KBM-7 (cell line): ENCODE data around the gene STXBP2.
"Not testable (repeated sequence)": the region's sequence is repeated elsewhere in the genome, so short reads cannot be mapped to it uniquely, and the experiment has no call there.

ENCODE experiments used
- DNase-seq: peaks from one replicate; pipeline ENCODE4 v3.0.0-alpha.2; 2015
- in situ Hi-C: fragments of 300-500 bp; cut with MboI; formaldehyde crosslinking; loops from 2 replicates; pipeline ENCODE4 v1.14.3; 2020; ENCODE audit warnings: low sequenced_read_pairs, low pct_unique_long_range_greater_than_20kb, mixed read lengths

The STXBP2 gene

DNA sequence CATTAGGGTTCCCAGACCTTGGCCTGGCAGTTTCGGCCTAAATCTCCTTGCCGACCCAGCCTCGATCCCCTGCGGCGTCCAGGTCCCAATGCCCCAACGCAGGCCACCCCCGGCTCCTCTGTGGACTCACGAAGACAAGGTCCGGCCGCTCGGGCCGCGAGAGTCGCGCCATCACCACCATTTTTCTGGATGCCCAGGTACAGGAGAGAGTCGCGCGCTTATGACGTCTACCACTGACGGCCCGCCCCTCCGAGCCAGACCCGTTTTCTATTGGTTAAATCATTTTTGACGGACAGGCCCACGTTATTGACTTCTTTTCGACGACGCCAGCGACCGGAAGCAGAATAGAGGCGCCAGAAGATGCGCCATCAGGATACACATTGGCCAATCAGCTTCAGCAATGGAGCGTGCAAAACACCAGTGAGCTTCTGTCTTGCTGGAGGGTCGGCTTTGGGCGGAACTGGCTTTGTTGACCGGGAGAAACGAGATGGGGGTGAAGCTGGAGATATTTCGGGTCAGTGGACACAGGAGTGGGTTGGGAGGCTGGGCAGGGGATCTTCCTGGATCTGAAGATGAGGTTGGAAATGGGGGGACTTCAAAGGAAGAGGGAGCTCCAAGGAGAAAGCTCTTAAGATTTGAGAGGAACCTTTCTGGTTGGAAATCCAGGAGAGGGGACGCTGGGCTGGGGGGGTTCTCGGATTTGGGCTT, 7.4 kb upstream of the STXBP2 start, which contains the start of the genes PET100 and XAB2:
PET100 (plus strand) TSS at position 447 of the 708 bp plus-strand sequence; CDS start at position 488, 41 bp downstream.
XAB2 (minus strand) TSS at position 199 of the 708 bp plus-strand sequence; CDS start at position 181, 18 bp downstream.
- DNase-seq = peak; percentile 99
- in situ Hi-C loops = no loop called here

DNA sequence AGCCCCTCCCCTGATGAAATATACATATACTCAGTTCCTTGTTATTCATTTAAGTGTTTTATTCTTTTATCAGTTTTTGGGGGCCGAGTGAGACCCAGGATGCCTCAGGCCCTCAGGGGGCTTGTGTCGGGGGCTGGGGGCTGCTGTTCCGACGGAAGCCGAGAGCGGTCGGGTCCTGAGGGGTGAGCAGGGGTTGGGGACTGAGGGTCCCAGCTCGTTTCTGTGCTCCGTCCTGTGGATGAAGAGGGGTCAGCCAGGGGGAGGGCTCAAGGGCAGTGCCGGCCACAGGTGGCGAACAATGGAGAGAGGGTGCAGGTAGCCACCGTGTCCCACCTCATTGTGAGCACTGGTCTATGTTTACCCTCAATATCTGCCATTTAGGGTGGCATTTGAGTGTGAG, 5.3 kb upstream of the STXBP2 start:
- no peak for DNase-seq
- in situ Hi-C loops = no loop called here

DNA sequence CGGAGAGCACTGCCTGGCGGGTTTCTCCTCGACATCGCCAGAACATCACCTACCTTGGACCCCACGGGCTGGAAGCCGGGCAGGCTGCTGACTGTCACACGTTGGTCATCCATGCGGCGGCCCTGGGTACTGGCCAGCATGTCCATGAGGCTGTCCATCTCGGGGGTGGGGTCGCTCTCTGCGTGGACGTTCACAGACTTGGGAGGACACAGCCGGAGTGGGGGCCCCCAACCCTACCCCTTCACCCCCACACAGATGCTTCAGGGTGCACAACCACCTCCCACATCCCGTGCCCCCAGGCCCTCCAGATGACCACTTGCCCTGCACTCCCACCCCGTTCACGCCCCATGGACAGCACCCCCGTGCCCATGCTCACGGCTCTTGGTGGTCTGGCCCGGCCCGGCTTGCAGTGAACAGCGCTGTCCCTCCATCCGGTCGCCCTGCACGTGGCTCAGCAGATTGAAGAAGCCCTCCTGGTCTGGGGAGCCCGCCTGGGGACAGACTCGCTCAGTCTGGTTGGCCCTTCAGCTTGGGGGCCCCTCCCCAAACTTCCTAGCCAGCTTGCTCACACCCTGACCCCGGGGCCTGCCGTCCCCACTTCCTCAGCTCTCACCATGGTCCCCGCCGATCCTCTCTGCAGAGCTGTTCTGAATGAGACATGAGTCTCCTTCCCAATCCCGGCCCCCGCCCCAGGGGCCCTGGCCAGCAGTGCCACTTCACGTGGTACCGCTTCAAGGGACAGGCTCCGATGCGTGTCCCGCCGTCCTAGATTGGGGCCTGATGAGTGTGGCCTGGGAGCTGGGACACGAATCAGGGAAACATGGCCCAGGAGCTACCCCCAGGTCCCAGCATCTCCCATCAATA, 4.3 kb upstream of the STXBP2 start:
- in situ Hi-C loops = no loop called here
- no peak for DNase-seq

DNA sequence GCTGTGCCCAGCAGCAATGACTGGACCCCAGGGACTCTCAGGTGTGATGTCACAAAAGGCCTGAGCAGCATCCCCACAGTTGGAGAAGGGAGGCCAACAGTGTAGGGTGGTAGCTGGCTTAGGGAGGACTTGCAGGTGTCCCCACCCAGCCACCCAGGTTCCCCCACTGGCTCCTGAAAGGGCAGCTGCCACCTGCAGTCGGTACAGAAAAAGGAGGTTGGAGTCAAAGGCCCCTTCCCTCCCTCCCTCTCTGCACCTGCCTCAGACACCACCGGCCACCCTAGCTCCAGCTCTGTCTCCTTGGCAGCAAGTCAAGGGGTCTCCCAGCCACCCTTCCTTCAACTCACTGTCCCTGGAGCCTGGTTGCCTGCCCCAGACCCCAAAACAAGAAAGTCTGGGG, 3.2 kb upstream of the STXBP2 start, which contains the start of gene PCP2:
PCP2 (minus strand) TSS at position 22 of the 400 bp plus-strand sequence. CDS start 262 bp downstream, outside the sequence.
- in situ Hi-C loops = no loop called here
- no peak for DNase-seq

DNA sequence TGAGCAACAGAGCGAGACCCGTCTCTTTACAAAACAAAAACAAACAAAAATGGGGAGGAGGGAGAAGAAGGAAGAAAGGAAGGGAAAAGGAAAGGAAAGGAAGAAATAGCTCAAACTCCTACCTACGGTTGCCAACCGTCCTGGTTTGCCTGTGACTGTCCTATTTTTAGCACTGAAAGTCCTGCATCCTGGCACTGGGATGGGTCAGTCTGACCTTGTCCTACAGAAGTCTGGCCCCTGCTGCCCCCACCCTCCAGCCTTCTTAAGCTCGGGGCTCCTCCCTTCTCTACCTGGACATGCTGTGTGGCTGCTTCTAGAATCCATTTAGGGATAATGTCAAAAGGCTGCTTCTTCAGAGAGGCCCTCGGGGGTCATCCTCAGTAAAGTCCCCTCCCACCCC, 1.2 kb upstream of the STXBP2 start:
- DNase-seq = no peak
- in situ Hi-C loops = no loop called here

DNA sequence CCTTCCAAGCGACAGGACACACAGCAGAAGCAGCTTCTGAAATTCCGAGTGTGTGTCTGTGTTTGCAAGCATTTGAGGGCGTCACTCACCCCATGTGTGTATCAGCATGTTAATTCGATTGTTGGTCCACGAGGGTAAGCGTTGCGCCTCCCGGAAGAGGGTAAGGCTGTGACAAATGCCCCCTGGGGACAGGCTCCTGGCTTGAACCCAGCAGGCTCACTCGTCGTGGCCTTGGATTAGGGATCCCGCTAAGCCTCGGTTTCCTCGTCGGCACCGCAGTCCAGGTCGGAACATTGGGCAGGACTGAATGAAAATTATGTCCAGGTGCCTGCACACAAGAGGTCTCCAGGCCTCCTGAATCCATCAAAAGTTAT, 606 bp upstream of the STXBP2 start:
- no peak for DNase-seq
- in situ Hi-C loops = no loop called here

DNA sequence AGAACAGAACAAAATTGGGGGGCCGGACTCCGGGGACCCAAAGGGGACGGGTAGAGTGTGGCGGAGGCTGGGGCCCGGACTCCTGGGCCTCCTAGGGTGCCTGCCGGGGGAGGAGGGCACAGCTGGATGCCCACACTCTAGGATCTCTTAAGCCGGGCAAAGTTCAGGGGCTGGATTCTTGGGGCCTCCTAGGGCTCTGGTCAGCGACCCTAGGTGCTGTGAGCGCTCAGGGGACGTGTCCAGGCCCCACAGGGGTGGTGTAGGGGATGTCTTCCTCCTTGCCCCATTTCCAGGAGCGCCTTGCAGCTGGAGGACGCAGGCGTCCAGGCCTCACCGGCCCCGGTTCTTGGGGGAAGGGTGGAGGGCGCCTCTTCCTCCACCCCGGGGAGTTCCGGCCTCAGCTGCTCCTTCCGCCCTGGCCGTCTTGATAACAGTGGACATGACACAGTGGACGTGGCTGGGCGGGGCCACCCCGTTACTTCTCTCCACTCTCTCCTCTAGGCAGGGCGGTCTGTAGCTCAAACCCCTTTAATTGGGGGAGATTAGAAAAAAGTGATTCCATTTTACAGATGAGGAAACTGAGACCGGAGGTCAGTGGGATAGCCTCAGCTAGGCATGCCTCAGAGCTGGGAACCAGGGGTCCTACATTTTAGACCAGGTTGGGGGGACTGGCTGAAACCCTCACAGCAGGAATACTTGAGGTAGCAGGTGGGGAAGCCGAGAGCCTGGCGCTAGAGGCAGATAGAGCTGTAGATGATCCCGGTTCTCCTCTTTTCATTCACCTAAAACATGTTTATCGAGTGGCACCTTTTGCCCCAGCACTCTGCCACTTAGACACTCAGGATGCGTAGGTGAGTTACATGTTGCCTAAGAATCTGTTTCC, 705 bp downstream of the STXBP2 start:
- no peak for DNase-seq
- in situ Hi-C loops = no loop called here

DNA sequence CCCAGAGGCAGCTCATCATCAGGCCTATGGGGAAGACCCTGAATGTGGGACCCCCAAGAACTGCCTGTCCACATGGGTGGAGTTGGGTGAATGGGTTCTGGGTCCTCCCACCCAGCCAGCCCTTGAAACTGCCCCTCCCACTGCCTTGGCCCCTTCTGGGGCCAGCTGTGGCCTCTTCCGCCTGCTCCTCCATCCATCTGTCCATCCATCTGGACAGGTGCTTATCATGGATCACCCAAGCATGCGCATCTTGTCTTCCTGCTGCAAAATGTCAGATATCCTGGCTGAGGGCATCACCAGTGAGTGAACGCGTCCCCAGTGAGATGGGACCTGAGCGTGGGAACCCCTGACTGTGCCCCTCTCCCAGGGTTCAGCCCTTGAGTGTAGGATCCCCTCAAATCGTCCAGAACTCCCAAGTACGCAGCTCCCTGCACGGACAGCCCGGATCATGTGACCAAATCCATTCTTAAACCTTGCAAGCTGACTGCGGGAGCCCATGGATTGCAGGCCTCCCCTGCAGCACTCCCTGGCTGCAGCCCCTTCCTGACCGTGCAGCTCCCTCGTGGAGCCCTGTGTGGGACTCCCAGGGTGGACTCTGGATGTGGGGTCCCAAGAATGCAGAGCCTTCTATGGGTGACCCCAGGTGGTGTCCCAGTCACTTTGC, 2.0 kb downstream of the STXBP2 start:
- in situ Hi-C loops = no loop called here
- DNase-seq = no peak

DNA sequence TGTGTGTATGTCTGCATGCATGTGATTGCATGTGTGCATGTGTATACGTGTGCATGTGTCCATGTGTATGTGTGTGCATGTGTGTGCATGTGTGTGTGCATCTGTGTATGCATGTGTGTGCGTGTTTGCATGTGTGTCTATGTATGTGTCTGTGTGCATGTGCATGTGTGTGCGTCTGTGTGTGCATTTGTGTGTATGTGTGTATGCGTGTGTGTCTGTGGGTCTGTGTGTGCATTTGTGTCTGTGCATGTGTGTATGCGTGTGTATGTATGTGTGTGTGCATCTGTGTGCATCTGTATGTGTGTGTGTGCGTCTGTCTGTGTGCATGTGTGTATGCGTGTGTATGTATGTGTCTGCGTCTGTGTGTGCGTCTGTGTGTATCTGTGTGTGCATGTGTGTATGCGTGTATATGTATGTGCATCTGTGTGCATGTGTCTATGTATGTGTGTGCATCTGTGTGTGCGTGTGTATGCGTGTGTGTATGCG, 3.0 kb downstream of the STXBP2 start:
- no peak for DNase-seq
- in situ Hi-C loops = no loop called here

DNA sequence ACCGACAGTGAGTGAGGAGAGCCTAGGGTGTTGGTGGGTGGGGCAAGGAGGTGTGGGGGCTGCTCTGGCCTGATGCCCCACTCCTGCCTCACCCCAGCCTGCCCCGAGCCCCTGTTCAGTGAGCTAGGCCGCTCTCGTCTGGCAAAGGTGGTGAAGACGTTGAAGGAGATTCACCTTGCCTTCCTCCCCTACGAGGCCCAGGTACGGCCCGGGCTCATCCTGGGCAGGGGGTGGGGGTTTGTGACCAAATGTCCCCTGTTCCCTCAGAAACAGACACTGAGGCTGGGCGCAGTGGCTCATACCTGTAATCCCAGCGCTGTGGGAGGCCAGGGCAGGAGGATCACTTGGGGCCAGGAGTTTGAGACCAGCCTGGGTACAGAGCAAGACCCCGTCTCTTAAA, 3.9 kb downstream of the STXBP2 start:
- in situ Hi-C loops = no loop called here
- DNase-seq = no peak

DNA sequence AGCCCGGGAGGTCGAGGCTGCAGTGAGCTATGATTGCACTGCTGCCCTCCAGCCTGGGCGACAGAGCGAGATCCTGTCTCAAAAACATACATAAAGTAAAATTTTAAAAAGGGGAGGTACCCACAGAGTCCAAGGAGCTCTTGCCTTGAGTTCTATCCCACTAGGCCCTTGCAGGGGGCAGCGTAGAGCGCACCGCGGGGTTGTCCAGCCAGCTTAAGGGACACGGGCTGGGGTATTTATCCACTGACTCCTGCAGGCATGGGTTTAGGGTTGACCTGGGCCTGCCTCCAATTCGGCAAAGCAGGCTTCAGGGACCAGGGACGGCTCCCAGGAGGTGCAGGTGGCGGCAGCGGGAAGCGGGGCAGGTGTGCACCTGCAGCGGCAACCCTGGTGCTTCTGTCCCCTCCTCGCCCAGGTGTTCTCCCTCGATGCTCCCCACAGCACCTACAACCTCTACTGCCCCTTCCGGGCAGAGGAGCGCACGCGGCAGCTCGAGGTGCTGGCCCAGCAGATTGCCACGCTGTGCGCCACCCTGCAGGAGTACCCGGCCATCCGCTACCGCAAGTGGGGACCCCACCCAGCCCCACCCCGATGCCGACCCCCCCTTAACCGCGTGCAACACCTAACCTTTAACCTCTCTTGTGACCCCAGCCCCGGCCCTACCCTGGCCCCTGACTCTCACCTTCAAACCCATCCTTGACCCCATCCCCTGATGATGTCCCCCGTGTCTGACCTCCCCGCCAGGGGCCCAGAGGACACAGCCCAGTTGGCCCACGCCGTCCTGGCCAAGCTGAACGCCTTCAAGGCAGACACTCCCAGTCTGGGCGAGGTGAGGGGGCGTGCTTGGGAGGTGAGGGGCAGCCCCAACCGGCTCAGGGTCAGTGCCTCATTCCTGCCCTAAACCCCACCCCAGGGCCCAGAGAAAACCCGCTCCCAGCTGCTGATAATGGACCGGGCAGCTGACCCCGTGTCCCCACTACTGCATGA, 4.7 kb downstream of the STXBP2 start:
- DNase-seq = no peak
- in situ Hi-C loops = no loop called here

DNA sequence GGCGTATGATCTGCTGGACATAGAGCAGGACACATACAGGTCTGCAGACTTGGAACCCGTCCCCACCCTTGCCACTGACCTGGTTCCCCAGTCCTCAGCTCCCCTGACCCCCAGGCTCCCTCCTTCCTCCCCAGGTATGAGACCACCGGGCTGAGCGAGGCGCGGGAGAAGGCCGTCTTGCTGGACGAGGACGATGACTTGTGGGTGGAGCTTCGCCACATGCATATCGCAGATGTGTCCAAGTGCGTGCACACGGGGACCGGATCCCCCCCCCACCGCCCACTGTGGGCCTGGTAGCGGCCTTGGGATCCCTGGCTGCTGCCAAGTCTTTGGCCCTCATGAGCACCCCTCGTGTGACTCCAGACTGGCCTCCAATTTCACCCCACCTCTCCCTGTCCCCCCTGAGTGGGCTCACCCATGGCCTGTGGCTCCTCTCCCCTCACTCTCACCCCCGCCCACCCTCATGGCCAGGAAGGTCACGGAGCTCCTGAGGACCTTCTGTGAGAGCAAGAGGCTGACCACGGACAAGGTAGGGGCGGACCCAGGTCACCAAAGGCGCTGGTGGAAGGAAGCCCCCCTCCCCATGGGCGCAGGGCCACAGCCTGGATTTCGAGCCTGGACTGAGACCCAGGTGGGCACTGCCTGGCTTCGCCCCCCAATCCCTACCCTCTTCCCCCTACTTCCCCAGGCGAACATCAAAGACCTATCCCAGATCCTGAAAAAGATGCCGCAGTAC, 5.6 kb downstream of the STXBP2 start:
- no peak for DNase-seq
- in situ Hi-C loops = no loop called here

DNA sequence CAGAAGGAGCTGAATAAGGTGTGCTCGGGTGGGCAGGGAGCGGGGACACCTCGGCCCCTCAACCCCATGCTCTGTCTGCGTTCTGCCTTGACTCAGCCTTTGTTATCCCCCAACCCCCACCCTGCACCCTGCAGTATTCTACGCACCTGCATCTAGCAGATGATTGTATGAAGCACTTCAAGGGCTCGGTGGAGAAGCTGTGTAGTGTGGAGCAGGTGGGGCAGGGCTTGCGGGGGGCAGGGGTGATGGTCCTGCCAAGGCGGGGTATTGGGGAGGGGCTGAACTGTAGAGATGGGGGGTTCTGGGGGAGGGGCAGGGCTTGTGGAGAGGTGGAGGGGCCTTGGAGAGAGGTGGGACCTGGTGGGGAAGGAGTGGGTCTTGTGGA, 6.1 kb downstream of the STXBP2 start:
- in situ Hi-C loops = no loop called here
- DNase-seq = no peak

DNA sequence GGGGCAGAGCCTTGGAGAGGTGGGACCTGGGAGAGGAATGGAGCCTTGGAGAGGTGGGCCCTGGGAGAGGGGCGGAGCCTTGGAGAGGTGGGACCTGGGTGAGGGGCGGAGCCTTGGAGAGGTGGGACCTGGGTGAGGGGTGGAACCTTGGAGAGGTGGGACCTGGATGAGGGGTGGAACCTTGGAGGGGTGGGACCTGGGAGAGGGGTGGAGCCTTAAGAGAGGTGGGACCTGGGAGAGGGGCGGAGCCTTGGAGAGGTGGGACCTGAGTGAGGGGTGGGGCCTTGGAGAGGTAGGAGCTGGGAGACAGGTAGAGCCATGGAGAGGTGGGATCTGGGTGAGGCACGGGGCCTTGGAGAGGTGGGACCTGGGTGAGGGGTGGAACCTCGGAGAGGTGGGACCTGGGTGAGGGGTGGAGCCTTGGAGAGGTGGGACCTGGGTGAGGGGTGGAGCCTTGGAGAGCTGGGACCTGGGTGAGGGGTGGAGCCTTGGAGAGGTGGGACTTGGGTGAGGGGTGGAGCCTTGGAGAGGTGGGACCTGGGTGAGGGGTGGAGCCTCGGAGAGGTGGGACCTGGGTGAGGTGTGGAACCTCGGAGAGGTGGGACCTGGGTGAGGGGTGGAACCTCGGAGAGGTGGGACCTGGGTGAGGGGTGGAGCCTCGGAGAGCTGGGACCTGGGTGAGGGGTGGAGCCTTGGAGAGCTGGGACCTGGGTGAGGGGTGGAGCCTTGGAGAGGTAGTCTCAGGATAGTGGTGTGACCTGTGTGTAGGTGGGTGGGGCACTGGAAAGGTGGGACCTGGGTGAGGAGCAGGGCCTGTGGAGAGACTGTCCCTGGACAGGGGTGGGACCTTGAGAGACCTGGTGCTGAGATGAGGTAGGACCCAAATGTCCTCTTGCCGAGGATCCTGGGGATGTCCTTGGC, 7.0 kb downstream of the STXBP2 start:
- in situ Hi-C loops, DNase-seq: not testable (repeated sequence)

DNA sequence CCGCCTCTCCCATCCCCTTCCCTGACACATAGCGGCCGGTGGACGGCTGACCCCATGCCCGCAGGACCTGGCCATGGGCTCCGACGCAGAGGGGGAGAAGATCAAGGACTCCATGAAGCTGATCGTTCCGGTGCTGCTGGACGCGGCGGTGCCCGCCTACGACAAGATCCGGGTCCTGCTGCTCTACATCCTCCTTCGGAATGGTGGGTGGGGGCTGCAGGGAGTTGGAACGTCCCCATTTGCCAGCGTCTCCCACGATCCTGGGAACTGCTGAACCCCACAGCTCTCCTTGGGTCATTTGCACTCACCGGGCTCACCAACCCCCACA, 7.6 kb downstream of the STXBP2 start:
- in situ Hi-C loops = no loop called here
- no peak for DNase-seq

DNA sequence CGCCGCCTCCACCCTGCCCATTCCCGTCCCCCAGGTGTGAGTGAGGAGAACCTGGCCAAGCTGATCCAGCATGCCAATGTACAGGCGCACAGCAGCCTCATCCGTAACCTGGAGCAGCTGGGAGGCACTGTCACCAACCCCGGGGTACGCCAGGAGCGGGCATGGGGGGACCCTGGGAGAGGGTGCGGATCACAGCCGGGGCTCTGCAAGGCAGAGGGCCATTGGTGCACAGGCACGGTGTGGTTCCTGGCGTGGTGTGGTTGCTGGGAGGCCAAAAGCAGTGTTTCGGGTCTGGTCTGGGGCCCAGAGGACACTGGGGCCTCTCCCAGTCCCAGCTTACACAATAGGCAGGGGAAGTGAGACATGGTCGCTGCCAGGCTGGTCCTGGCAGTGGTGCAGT, 8.3 kb downstream of the STXBP2 start:
- in situ Hi-C loops = no loop called here
- DNase-seq = no peak
